Stimulated activated CD8-positive, alpha-beta memory T cell treated with anti-CD3 and anti-CD28 coated beads, Interleukin-4, amount 100 ng/mL, for 1 hour (primary cell): Measurements from ENCODE around the gene KCNAB1.
"Not testable (repeated sequence)": the region's sequence is repeated elsewhere in the genome, so short reads cannot be mapped to it uniquely, and the experiment has no call there.

Source experiments
- DNase-seq, 2 donors: peaks; one replicate each; pipeline ENCODE4 v3.0.0-alpha.2; 2020; ENCODE audit warnings: low read depth in 2 of 2, low spot score in 1 of 2

Gene KCNAB1

GRCh38 chr3:156558389-156558788, 438.0 kb downstream of the KCNAB1 start:
- no peak for DNase-seq

GRCh38 chr3:156559321-156559720, 438.9 kb downstream of the KCNAB1 start:
- DNase-seq = no peak

DNA sequence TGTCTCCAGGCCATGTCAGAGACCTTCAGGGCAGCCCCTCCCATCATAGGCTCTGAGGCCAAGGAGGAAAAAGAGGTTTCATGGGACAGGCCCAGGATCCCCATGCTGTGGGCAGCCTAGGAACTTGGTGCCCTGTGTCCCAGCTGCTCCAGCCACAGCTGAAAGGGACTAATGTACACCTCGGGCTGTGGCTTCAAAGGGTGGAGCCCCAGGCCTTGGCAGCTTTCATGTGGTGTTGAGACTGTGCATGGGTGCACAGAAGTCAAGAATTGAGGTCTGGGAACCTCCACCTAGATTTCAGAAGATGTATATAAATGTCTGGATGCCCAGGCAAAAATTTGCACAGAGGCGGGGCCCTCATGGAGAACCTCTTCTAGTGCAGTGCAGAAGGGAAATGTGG, 441.2 kb downstream of the KCNAB1 start:
- DNase-seq = no peak

- DNase-seq = not testable (repeated sequence)
Measured at GRCh38 chr3:156562486-156562885, 442.1 kb downstream of the KCNAB1 start.

DNA sequence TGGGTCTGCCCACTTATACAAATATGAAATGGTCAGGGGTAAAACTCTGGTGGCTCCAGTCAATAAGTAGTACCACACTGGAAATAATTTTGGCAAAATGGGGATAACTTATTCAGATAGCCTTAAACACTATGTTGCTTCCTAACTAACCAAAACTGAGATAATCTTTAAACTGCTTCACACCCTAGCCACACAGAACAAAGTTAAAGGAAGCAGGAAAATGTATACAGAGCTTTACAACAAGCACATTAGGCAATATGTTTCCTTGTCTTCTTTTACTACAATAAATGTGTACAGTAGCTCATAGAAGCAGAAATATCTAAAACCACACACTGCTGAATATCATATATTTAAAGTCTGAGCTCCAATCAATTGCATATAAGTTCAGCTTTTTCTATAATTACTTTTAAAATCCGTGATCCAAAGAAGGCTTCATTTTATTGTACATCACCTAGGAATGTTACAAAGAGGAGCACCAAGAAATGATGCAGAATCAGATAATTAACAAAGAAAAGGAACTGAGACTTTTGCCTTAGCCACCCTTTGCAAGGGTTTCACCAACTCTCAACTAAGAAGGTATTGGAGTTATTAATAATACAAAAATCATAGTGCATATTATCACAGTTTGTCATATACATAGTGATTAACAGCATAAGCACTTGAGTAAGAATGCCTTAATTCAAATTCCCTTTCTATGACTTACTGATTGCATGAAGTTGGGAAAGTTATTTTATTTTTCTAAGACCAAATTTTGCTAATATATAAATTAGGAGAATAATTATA, 443.7 kb downstream of the KCNAB1 start:
- no peak for DNase-seq

DNA sequence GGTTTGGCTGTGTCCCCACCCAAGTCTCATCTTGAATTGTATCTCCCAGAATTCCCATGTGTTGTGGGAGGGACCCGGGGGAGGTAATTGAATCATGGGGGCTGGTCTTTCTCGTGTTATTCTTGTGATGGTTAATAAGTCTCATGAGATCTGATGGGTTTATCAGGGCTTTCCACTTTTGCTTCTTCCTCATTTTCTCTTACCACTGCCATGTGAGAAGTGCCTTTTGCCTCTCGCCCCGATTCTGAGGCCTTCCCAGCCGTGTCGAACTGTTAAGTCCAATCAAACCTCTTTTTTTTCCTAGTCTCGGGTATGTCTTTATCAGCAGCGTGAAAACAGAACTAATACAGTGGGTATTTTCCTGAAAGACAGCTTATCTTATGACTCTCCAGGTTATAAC, 448.6 kb downstream of the KCNAB1 start:
- DNase-seq = not testable (repeated sequence)

GRCh38 chr3:156569881-156570280, 449.5 kb downstream of the KCNAB1 start:
- not testable (repeated sequence) for DNase-seq

DNA sequence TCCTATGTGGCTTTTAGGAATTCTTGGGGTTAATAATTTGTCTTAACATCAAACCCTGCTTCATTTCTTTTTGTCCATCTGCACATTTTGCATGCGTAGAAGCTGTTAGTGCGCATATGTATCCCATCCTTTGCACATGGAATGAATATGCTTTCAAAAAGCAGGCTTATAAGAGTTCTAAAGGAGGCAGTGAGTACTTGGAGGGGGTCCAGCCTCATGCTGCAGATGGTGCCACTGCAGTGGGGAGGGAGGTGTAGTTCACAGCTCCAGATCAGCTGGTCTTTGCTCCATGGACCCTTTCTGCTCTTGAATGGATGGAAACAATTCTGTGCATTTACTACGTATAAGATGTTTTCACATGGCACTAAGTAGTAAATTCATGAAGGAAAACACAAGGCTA, 455.3 kb downstream of the KCNAB1 start:
- DNase-seq = no peak

- no peak for DNase-seq
Measured at GRCh38 chr3:156576051-156576450, 455.7 kb downstream of the KCNAB1 start.

DNA sequence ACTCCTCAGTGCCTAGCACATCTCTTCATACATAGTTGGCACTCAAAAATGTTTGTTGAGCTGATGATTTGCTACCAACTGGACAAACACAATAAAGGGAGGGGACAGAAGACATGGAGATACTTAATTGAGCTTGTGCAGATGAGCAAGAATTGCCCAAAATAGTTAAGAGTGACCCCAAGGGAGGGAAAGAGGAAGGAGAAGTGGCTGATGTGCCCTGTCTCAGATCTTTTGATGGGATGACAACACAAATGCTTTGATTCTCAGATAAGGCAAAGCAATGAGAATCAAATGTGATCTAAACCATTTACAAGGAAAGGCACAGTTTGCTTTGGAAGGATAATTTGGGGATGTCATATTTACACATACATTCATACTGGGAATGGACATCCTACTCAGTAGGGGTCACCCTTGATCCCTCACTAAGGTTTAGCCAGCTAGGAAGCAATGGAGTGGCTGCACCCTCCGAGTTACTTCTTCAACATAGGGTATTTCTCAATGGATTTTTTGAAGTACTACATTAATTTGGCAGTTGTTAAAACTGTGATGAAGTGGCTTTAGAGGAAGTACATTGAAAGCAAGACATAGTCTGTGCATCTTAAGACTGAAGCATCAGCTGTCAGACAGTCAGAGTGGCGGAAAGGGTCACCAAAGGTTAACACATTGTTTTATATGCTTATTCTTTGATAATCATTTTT, 456.4 kb downstream of the KCNAB1 start:
- DNase-seq = no peak

DNA sequence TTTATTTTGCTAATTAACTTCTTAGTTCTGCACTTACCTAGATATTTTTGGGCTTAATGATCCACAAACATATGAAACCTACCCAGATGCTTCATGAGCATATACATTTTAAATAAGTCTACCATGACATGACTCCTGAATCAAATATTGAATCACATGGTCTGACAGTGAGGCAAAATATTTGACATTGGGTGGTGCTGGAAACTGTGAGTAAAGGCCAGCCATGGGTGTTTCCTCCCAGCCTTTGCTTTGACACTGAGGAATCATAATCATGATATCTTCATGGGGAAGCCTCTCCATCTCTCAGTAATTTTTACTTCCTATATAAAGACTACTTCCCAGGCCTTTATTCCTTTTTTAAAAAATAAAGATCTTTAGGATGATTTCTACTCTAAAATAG, 457.4 kb downstream of the KCNAB1 start:
- DNase-seq = no peak

DNA sequence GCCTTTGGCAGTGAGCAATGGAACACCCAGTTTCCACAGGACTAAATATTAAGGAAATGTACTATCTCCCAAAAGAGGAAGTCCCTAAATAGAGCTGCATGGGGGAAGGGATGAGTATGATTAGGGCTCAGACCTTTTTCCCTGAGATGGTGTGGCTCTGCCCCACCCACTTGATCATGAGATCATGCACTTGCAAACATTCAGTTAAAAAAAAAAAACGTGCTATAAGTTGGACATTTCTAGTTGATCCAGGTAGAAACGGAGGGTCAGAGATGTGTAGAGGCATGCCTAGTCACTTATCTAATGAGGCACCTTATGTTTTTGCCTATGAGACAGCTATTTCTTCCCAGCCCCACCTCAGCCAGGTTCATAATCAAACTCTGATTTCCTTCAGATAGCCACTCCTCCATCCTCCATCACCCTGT, 459.1 kb downstream of the KCNAB1 start:
- DNase-seq = no peak

DNA sequence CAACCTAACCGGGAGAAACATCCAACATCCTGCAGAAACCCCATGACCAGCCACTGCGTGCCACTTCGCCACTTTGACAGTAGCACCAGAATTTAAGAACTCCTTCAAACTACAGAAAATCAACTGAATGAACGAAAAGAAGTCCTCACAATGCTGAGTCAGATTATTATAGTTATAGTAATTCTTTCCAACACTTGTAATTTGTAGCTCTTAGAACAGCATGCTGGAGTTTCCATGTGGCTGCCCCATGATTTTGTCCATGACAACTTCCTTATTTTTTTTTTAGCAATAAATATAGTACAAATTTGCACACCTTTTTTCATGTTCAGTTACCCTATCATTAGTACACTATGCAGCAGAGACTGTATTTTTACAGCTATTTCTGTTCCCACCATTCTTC, 460.7 kb downstream of the KCNAB1 start:
- DNase-seq = no peak

- DNase-seq = no peak
Measured at GRCh38 chr3:156581954-156582353, 461.6 kb downstream of the KCNAB1 start.

GRCh38 chr3:156582532-156583183, 462.3 kb downstream of the KCNAB1 start:
- DNase-seq = no peak

- no peak for DNase-seq
Measured at GRCh38 chr3:156583469-156583868, 463.1 kb downstream of the KCNAB1 start.

- DNase-seq = no peak
Measured at GRCh38 chr3:156586905-156587759, 466.8 kb downstream of the KCNAB1 start.

- DNase-seq = no peak
Measured at GRCh38 chr3:156587760-156588069, 467.3 kb downstream of the KCNAB1 start.
